Measurements from ENCODE around the gene ANKRD11. TPM values are rescaled to one million over a fixed set of nuclear protein-coding genes. Genes with fewer than 3 reads are reported as not detected.

The ANKRD11 gene
- total and polyA plus RNA-seq, 2 donors (not counting 1 experiment from before 2014, with no cell fraction given): 41.5 to 71.2 TPM

DNA sequence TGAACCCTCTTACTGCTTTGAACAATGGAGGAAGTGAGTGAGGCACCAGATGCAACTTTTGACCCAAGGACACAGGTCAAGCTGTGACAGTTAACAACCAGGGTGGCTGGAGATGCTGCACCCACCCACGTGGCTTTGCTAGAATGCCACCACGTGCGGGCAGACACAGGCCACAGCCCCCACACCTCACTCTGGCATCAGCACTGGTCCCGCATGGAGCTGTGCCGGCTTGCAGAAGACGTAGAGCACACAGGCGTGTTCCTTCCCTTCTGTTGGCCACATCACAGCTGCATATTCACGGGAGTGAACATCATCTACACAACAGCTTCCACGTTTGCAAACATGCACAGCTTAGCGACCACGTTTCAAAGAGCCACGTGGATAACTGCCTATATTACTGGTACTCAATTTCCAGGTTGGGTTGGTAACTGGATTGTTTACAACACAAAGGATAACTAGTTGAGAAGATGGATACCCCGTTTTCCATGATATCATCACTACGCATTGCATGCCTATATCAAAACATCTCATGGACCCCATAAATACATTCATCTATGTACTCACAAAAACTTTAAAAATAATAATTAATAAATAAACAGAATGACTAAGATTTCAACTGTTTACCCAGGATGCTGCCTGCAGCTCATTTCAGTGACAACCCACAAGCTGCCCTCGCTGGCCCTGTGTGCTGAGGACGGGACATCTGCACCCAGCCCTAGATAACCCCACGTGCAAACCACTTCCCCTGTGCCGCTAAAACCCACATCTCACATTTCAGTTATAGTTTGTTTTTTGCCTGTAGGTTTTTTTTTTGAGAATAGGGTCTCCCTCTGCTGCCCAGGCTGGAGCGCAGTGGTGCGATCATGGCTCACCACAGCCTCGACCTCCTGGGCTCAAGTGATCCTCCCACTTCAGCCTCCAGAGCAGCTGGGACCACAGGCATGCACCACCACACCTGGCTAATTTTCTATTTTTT lies 132.0 kb downstream of the ANKRD11 start:
- no peaks in the 10 kb centered on the region for H3K27me3 ChIP-seq (ENCODE audit: control insufficient read depth, insufficient read depth, low read length)
- peaks cover 13% of the 10 kb centered on the region for H3K4me1 ChIP-seq (ENCODE audit: control insufficient read depth, extremely low read depth, insufficient read depth, low read length)
- TF ChIP-seq EZH2 (IDR thresholded peaks at IDR 0.05; ENCODE audit: low read length, missing control alignments): no peak
- TF ChIP-seq, protein P1, sequence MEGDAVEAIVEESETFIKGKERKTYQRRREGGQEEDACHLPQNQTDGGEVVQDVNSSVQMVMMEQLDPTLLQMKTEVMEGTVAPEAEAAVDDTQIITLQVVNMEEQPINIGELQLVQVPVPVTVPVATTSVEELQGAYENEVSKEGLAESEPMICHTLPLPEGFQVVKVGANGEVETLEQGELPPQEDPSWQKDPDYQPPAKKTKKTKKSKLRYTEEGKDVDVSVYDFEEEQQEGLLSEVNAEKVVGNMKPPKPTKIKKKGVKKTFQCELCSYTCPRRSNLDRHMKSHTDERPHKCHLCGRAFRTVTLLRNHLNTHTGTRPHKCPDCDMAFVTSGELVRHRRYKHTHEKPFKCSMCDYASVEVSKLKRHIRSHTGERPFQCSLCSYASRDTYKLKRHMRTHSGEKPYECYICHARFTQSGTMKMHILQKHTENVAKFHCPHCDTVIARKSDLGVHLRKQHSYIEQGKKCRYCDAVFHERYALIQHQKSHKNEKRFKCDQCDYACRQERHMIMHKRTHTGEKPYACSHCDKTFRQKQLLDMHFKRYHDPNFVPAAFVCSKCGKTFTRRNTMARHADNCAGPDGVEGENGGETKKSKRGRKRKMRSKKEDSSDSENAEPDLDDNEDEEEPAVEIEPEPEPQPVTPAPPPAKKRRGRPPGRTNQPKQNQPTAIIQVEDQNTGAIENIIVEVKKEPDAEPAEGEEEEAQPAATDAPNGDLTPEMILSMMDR (conservative IDR thresholded peaks at IDR 0.05 in 1 of 2, IDR thresholded peaks at IDR 0.05 in 1 of 2; ENCODE audit: low read depth in 1 of 2, low read length in 2 of 2): no peak
- no peak overlapping the region for H3K4me2 ChIP-seq (ENCODE audit: extremely low read depth, insufficient read depth, low read length)
- H3K27ac ChIP-seq (ENCODE audit: insufficient read depth, low read length): no peak overlapping the region
- H2AFZ ChIP-seq (ENCODE audit: low read length): no peak overlapping the region
- peaks cover 88% of the 10 kb centered on the region for H3K79me2 ChIP-seq (ENCODE audit: control insufficient read depth, insufficient read depth, low read length)
- no peak for DNase-seq (ENCODE audit: low read depth in 2 of 2)
- no peak overlapping the region for H3K9ac ChIP-seq (ENCODE audit: insufficient read depth, low read length)
- peaks cover 7% of the 10 kb centered on the region for H3K36me3 ChIP-seq (ENCODE audit: control insufficient read depth, insufficient read depth, low read length)
- no peaks in the 10 kb centered on the region for H4K20me1 ChIP-seq (ENCODE audit: control insufficient read depth, extremely low read depth, insufficient read depth, low read length)
- H3K9me3 ChIP-seq (ENCODE audit: control insufficient read depth, insufficient read depth, low read depth, low read length): no peaks in the 10 kb centered on the region
- H3K4me3 ChIP-seq (replicated peaks in 1 of 4; ENCODE audit: control extremely low read depth in 1 of 4, insufficient read depth in 1 of 4, low read depth in 3 of 4, low read length in 4 of 4): no peak overlapping the region

DNA sequence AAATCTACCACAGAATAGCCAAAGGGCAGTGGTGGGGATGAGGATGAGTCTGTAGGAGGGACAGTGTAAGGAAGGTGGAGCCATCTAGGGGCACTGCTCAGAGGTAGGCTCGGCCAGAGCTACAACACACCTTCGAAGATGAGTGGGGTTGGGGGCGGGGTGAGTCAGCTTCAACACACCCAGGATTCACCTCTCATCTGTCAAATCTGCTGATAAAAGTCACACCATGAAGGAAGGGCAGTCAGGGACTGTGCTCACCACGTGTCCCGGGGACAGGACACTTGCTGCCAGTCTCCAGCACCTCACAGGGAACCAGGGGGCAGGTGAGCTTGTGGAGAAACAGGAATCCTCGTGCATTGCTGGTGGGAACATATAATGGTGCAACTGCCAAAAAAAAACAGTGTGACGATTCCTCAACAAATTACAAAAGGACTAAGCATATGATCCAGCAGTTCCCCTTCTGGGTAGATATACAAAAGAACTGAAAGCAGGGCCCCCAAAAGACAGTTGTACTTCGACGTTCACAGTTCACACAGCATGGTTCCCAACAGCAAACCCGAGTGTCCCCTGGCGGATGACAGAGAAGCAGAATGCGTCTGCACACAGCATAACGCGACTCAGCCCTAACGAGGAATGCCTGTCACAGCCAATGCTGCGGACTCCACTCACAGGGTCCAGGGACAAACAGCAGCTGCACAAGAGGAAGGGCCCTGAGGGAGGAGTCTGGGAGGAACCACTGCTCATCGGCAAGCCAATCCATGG lies 133.1 kb downstream of the ANKRD11 start:
- H3K4me2 ChIP-seq (ENCODE audit: extremely low read depth, insufficient read depth, low read length): no peak overlapping the region
- DNase-seq (ENCODE audit: low read depth in 2 of 2): no peak
- TF ChIP-seq, protein P1 (conservative IDR thresholded peaks at IDR 0.05 in 1 of 2, IDR thresholded peaks at IDR 0.05 in 1 of 2; ENCODE audit: low read depth in 1 of 2, low read length in 2 of 2): no peak
- TF ChIP-seq EZH2 (IDR thresholded peaks at IDR 0.05; ENCODE audit: low read length, missing control alignments): no peak
- H3K79me2 ChIP-seq (ENCODE audit: control insufficient read depth, insufficient read depth, low read length): peaks cover 89% of the 10 kb centered on the region
- H3K4me3 ChIP-seq (replicated peaks in 1 of 4; ENCODE audit: control extremely low read depth in 1 of 4, insufficient read depth in 1 of 4, low read depth in 3 of 4, low read length in 4 of 4): no peak overlapping the region
- no peaks in the 10 kb centered on the region for H3K27me3 ChIP-seq (ENCODE audit: control insufficient read depth, insufficient read depth, low read length)
- no peaks in the 10 kb centered on the region for H4K20me1 ChIP-seq (ENCODE audit: control insufficient read depth, extremely low read depth, insufficient read depth, low read length)
- no peaks in the 10 kb centered on the region for H3K9me3 ChIP-seq (ENCODE audit: control insufficient read depth, insufficient read depth, low read depth, low read length)
- peaks cover 7% of the 10 kb centered on the region for H3K36me3 ChIP-seq (ENCODE audit: control insufficient read depth, insufficient read depth, low read length)
- H3K9ac ChIP-seq (ENCODE audit: insufficient read depth, low read length): no peak overlapping the region
- no peak overlapping the region for H3K27ac ChIP-seq (ENCODE audit: insufficient read depth, low read length)
- no peak overlapping the region for H2AFZ ChIP-seq (ENCODE audit: low read length)
- H3K4me1 ChIP-seq (ENCODE audit: control insufficient read depth, extremely low read depth, insufficient read depth, low read length): peaks cover 13% of the 10 kb centered on the region

DNA sequence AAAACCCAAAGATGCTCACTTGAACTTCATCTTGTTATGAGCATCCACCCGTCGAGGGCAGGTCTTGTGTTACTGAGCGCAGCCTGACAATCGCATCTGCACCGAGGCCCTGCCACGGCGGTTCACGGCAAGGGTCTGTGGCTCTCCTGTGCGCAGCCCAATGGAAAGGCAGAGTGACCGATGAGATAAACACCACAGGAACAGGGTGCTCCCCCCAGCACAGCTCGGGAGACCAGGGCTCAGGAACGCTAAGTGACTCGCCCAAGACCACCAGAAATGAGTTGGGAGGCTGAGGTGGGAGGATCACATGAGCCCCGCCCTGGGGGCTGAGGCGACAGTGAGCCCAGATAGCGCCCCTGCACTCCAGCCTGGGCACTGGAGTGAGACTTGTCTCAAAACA lies 134.7 kb downstream of the ANKRD11 start:
- Histone ChIP-seq H3K79me2 (ENCODE audit: control insufficient read depth, insufficient read depth, low read length) (peaks cover 89% of the 10 kb centered on the region), H4K20me1 (ENCODE audit: control insufficient read depth, extremely low read depth, insufficient read depth, low read length) (no peaks in the 10 kb centered on the region), H3K27ac (ENCODE audit: insufficient read depth, low read length) (no peak overlapping the region), H3K4me2 (ENCODE audit: extremely low read depth, insufficient read depth, low read length) (no peak overlapping the region), H2AFZ (ENCODE audit: low read length) (no peak overlapping the region), H3K4me1 (ENCODE audit: control insufficient read depth, extremely low read depth, insufficient read depth, low read length) (peaks cover 11% of the 10 kb centered on the region), H3K27me3 (ENCODE audit: control insufficient read depth, insufficient read depth, low read length) (no peaks in the 10 kb centered on the region), H3K36me3 (ENCODE audit: control insufficient read depth, insufficient read depth, low read length) (peaks cover 7% of the 10 kb centered on the region), H3K4me3 (replicated peaks in 1 of 4; ENCODE audit: control extremely low read depth in 1 of 4, insufficient read depth in 1 of 4, low read depth in 3 of 4, low read length in 4 of 4) (no peak overlapping the region), H3K9me3 (ENCODE audit: control insufficient read depth, insufficient read depth, low read depth, low read length) (no peaks in the 10 kb centered on the region), H3K9ac (ENCODE audit: insufficient read depth, low read length) (no peak overlapping the region)
- no peak for DNase-seq (ENCODE audit: low read depth in 2 of 2)
- TF ChIP-seq, protein P1 (conservative IDR thresholded peaks at IDR 0.05 in 1 of 2, IDR thresholded peaks at IDR 0.05 in 1 of 2; ENCODE audit: low read depth in 1 of 2, low read length in 2 of 2): no peak
- no peak for TF ChIP-seq EZH2 (IDR thresholded peaks at IDR 0.05; ENCODE audit: low read length, missing control alignments)
